HG03060 (cell line): ENCODE measurements around the gene CNOT3.
"Not testable (repeated sequence)": the region's sequence is repeated elsewhere in the genome, so short reads cannot be mapped to it uniquely, and the experiment has no call there.

Experiments
- ATAC-seq: cut with Tn5 transposase; IDR thresholded peaks from one replicate; pipeline ENCODE4 v1.9.1; 2021; ENCODE audit warnings: low read depth, moderate number of reproducible peaks; ENCODE audit not compliant: unreplicated experiment

CNOT3 gene

DNA sequence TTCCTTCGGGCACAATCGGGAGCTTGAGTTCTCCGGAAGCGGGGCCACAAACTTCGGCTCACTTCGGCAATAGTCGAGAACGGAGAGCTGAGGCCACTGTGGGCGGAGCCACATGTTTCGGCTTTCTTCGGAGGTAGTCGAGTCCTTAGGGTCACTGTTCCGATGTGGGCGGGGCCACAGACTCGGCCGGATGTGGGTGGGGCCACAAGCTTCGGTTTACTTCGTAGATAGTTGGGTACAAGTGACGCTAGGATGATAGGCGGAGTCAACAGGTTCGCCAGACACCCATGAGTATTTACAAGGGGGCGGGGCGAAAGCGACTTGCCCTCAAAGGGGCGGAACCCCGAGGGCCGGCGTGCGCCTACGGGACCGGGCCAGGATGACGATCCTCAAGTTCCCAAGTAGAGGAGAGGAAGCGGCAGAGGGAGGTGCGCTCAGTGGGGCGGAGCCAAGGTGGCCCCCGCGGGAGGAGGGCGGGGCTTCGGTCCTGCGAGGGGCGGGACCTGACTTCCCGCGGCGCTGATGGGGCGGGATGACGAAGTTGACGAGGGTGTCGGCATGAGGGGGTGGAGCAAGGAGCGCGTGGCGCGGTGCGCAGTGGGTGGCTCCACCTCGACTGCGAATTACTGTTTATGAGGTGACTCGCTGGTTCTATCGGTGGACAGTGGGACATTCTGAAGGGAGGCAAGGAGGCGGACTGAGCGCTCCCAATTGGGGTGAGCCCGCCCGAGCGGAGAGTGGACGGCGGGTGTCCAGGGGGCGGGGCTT, 52.4 kb downstream of the CNOT3 start:
- peak; percentile 43 for ATAC-seq

- peak; percentile 37 for ATAC-seq
Measured at GRCh38 chr19:54190503-54191010, 53.0 kb downstream of the CNOT3 start.

- peak; percentile 4 for ATAC-seq
Measured at GRCh38 chr19:54191011-54191810, 53.6 kb downstream of the CNOT3 start, which contains the start of gene TSEN34. TSS of gene TSEN34 (plus strand) at chr19:54191308. CDS start at chr19:54191365, 57 bp downstream.

GRCh38 chr19:54191811-54192453, 54.4 kb downstream of the CNOT3 start:
- no peak for ATAC-seq

GRCh38 chr19:54193011-54193410, 55.4 kb downstream of the CNOT3 start:
- ATAC-seq: no peak

GRCh38 chr19:54194463-54194862, 56.9 kb downstream of the CNOT3 start:
- not testable (repeated sequence) for ATAC-seq

DNA sequence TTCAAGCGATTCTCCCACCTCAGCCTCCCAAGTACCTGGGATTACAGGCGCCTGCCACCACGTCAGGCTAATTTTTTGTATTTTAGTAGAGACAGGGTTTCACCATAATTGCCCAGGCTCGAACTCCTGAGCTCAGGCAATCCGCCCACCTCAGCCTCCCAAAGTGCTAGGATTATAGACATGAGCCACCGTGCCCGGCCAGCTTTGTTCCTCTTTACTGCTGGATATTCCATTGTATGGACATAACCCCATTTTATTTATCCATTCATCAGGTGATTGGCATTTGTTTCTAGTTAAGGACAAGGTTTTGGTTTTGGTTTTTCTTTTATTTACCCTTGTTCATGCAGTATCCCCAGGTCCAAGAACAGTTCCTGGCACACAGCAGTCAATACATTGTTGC, 59.0 kb downstream of the CNOT3 start:
- no peak for ATAC-seq

- no peak for ATAC-seq
Measured at GRCh38 chr19:54197121-54197520, 59.6 kb downstream of the CNOT3 start.

DNA sequence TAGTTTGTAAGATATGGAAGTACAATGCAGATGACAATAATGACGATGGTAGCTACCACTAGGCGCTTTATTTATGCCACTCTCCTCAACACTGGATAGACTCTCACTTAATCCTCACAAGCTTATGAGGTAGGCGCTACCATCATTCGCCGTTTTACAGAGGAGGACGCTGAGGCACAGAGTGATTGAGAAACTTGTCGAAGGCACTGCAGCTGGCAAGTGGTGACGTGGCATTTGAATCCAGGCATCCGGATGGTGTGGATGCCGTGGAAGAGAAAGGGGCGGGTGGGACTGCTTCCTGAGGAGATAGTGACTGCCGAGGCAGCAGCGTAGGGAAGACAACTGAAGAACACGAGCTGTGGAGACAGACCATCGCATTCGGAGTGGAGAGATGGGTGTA, 61.8 kb downstream of the CNOT3 start:
- no peak for ATAC-seq

DNA sequence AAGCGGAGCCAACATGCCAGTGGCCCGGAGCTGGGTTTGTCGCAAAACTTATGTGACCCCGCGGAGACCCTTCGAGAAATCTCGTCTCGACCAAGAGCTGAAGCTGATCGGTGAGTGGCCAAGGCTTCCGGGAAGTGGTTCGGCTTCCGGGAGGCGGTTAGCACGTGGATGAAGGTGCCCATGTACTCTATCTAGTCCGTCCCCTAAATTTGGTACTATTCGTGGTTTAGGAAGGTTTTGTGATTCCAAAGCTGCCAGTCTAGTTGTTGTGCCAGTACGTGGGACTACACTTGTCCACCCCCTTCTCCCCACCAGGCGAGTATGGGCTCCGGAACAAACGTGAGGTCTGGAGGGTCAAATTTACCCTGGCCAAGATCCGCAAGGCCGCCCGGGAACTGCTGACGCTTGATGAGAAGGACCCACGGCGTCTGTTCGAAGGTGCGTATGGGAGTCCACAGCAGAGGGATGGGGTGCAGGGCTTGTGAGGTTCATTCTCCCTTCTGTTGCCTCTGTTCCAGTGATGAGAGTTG, 63.7 kb downstream of the CNOT3 start:
- ATAC-seq: no peak

DNA sequence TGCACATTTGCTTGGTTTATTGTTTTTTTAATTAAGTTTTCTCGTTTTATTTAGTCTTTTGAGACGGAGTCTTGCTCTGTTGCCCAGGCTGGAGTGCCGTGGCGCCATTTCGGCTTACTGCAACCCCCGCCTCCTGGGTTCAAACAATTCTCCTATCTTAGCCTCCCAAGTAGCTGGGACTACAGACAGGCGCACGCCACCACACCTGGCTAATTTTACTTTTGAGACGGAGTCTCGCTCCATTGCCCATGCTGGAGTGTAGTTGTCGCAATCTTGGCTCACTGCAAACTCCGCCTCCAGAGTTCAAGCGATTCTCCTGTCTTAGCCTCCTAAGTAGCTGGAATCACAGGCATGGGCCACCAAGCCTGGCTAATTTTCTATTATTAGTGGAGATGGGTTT, 64.4 kb downstream of the CNOT3 start:
- ATAC-seq: no peak

GRCh38 chr19:54203151-54203611, 65.6 kb downstream of the CNOT3 start:
- no peak for ATAC-seq

- ATAC-seq: no peak
Measured at GRCh38 chr19:54204767-54205468, 67.4 kb downstream of the CNOT3 start.
